SU-DHL-6 (cell line): ENCODE results near the gene SLC16A6.
"Not testable (repeated sequence)": the region's sequence is repeated elsewhere in the genome, so short reads cannot be mapped to it uniquely, and the experiment has no call there.

ENCODE experiments used
- H2AFZ ChIP-seq: fragments of 200-600 bp; sonication (generic); 2 replicates; pipeline ENCODE4 v1.6.1; 2014; ENCODE audit warnings: low read depth, mild to moderate bottlenecking, moderate library complexity, mixed read lengths, antibody characterized with exemption, low read length; ENCODE audit not compliant: severe bottlenecking
- H3F3A ChIP-seq: fragments of 200-600 bp; shearing (Covaris generic); 2 replicates; pipeline ENCODE4 v1.6.0; 2016; ENCODE audit warnings: antibody characterized with exemption, mild to moderate bottlenecking; ENCODE audit not compliant: insufficient read depth
- H3K27ac ChIP-seq: fragments of 200-600 bp; sonication (generic); 2 replicates; pipeline ENCODE4 v1.5.1; 2016; ENCODE audit warnings: low read depth, mild to moderate bottlenecking, low read length, moderate library complexity, mixed read lengths
- H3K27me3 ChIP-seq: fragments of 200-600 bp; sonication (generic), shearing (Covaris generic); 2 replicates; pipeline ENCODE4 v1.6.0; 2014; ENCODE audit warnings: mild to moderate bottlenecking, low read length
- H3K36me3 ChIP-seq: fragments of 200-600 bp; sonication (generic); 2 replicates; pipeline ENCODE4 v1.6.1; 2014; ENCODE audit warnings: mild to moderate bottlenecking, low read length, mixed read lengths
- H3K4me2 ChIP-seq: fragments of 300-600, 200-600 bp; shearing (Covaris generic), sonication (generic); 2 replicates; pipeline ENCODE4 v1.6.0; 2014; ENCODE audit warnings: low read length, low read depth, mild to moderate bottlenecking; ENCODE audit not compliant: poor library complexity, severe bottlenecking
- H3K4me3 ChIP-seq: fragments of 200-600 bp; sonication (generic); 2 replicates; pipeline ENCODE4 v1.5.1; 2014; ENCODE audit warnings: antibody characterized with exemption, low read length, mild to moderate bottlenecking, mixed read lengths; ENCODE audit not compliant: insufficient read depth, poor library complexity, severe bottlenecking
- H3K79me2 ChIP-seq: fragments of 200-600 bp; sonication (generic); 2 replicates; pipeline ENCODE4 v1.6.1; 2014; ENCODE audit warnings: mild to moderate bottlenecking, low read length, moderate library complexity; ENCODE audit not compliant: insufficient read depth
- H3K9ac ChIP-seq: fragments of 200-600 bp; sonication (generic); 2 replicates; pipeline ENCODE4 v1.7.0; 2014; ENCODE audit warnings: mild to moderate bottlenecking, low read length
- H3K9me2 ChIP-seq: fragments of 200-600 bp; sonication (generic); replicated peaks from 2 replicates; pipeline ENCODE4 v1.6.1; 2014; ENCODE audit warnings: low read length; ENCODE audit not compliant: insufficient read depth
- H3K9me3 ChIP-seq: fragments of 200-600 bp; sonication (generic); 2 replicates; pipeline ENCODE4 v1.6.1; 2014; ENCODE audit warnings: low read length, mixed read lengths; ENCODE audit not compliant: insufficient read depth
- H4K20me1 ChIP-seq: fragments of 200-600 bp; sonication (generic); 2 replicates; pipeline ENCODE4 v1.6.1; 2014; ENCODE audit warnings: low read depth, mild to moderate bottlenecking, antibody characterized with exemption, low read length, moderate library complexity, mixed read lengths
- CTCF ChIP-seq: fragments of 200-600 bp; sonication (generic); IDR thresholded peaks from one replicate; pipeline ENCODE4 v1.5.1; 2017; ENCODE audit warnings: antibody characterized with exemption, mild to moderate bottlenecking, low read length, moderate library complexity; ENCODE audit not compliant: insufficient read depth, poor library complexity, severe bottlenecking
- EZH2phosphoT487 ChIP-seq: fragments of 200-600 bp; sonication (generic), shearing (Covaris generic); conservative IDR thresholded peaks from 2 replicates; pipeline ENCODE4 v1.6.1; 2018; ENCODE audit warnings: mild to moderate bottlenecking, antibody characterized with exemption, low read length, moderate library complexity, mixed read lengths

SLC16A6 gene

GRCh38 chr17:68290955-68291835 is at the start of gene SLC16A6, which contains the start of gene ARSG:
Gene SLC16A6, minus strand, starts transcription at chr17:68291127. Its CDS starts 12,807 bp downstream, at chr17:68278320.
Gene ARSG, plus strand, starts transcription at chr17:68291495. Its CDS starts 15,999 bp downstream, at chr17:68307494.
- Histone ChIP-seq H3K79me2 (peaks cover 70% of the 10 kb centered on the region), H3K4me2 (peak within 1 kb of the TSS; percentile 92), H2AFZ (peak within 1 kb of the TSS; percentile 28), H3K9me3 (no peaks in the 10 kb centered on the region), H3K27me3 (no peaks in the 10 kb centered on the region), H3K36me3 (peaks cover 3% of the 10 kb centered on the region; the same call in 1 of the 2 replicates), H3F3A (peaks cover 42% of the 10 kb centered on the region), H3K9ac (peak within 1 kb of the TSS; percentile 100), H3K9me2 (no peaks in the 10 kb centered on the region), H3K4me3 (peak within 1 kb of the TSS; percentile 94), H4K20me1 (no peaks in the 10 kb centered on the region), H3K27ac (peak within 1 kb of the TSS; percentile 98)
- TF ChIP-seq EZH2phosphoT487 (no peak), CTCF (no peak)

DNA sequence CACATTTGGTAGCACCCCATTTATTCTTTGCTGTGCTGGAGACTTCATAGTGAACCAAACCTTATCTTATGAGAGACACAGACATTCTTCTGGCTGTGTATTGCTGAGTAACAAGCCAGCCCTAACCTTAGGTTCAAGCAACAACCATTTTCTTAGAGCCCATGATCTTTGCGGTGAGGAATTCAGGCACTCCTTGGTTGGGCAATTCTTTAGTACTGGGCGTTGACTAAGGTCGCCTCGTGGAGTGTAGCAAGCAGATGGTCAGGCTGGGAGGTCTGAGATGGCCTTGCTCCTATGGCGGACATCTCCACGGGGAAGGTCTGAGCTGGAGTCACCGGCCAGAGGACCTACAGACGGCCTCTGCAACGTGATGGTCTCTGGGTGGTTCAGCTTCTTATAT is 43.5 kb upstream of the SLC16A6 start:
- no peaks in the 10 kb centered on the region for H3K36me3 ChIP-seq
- no peaks in the 10 kb centered on the region for H4K20me1 ChIP-seq
- H3K4me2 ChIP-seq, result no peak overlapping the region
- no peaks in the 10 kb centered on the region for H3F3A ChIP-seq
- no peaks in the 10 kb centered on the region for H3K79me2 ChIP-seq
- TF ChIP-seq EZH2phosphoT487, result no peak
- no peak for TF ChIP-seq CTCF
- H3K9me3 ChIP-seq, result no peaks in the 10 kb centered on the region
- H3K9me2 ChIP-seq, result no peaks in the 10 kb centered on the region
- no peak overlapping the region for H3K4me3 ChIP-seq
- no peak overlapping the region for H3K9ac ChIP-seq
- H3K27ac ChIP-seq, result no peak overlapping the region
- H3K27me3 ChIP-seq, result no peaks in the 10 kb centered on the region
- no peak overlapping the region for H2AFZ ChIP-seq

- not testable (repeated sequence) for H3F3A ChIP-seq, H2AFZ ChIP-seq, H3K27ac ChIP-seq, H3K9me2 ChIP-seq, H3K4me3 ChIP-seq, H3K79me2 ChIP-seq, H3K27me3 ChIP-seq, H3K4me2 ChIP-seq, H4K20me1 ChIP-seq, H3K9me3 ChIP-seq, H3K9ac ChIP-seq, H3K36me3 ChIP-seq
Observed at GRCh38 chr17:68331932-68332331, 41.0 kb upstream of the SLC16A6 start.

DNA sequence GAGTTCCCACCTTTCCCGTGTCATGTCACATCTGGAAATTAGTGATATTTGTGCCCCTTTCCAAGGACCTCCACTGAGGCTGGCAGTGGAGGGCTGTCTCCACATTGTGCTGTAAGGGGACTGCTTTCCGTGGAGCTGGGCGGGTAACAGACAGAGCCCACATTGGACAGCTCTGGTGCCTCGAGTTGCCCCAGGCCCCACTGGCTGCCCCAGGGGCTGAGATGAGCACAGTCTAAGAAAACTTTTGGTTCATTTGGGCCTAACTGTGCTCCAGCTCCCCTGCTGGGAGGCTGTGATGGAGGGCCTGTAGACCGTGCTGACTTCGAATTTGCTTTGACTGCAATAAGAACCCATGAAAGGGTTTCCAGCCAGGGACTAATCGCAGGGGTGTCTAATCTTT is 38.4 kb upstream of the SLC16A6 start:
- no peak overlapping the region for H2AFZ ChIP-seq
- H3K27me3 ChIP-seq, result no peaks in the 10 kb centered on the region
- no peaks in the 10 kb centered on the region for H3K36me3 ChIP-seq
- H3K4me3 ChIP-seq, result no peak overlapping the region
- no peaks in the 10 kb centered on the region for H3K9me2 ChIP-seq
- H3K4me2 ChIP-seq, result no peak overlapping the region
- no peak overlapping the region for H3K27ac ChIP-seq
- H3F3A ChIP-seq, result no peaks in the 10 kb centered on the region
- no peaks in the 10 kb centered on the region for H3K79me2 ChIP-seq
- no peak overlapping the region for H3K9ac ChIP-seq
- no peaks in the 10 kb centered on the region for H4K20me1 ChIP-seq
- TF ChIP-seq EZH2phosphoT487 (no peak), CTCF (no peak)
- H3K9me3 ChIP-seq, result no peaks in the 10 kb centered on the region
